A673 (cell line): ENCODE measurements around the gene SLC43A1. TPM values are rescaled to one million over a fixed set of nuclear protein-coding genes. Genes with fewer than 3 reads are reported as not detected.

Experiments used
- BruUV-seq: library from RNA; stranded (reverse); fragments of 400-500 nt; replicated peaks from 2 replicates; lab custom pipeline; 2021; lab: Mats Ljungman, UMichigan
- CTCF ChIA-PET: fragments of 300-600 bp; sonication (Branson Sonifier 250); formaldehyde crosslinking; loops from one replicate; lab custom pipeline; 2022; ENCODE audit warnings: antibody characterized with exemption; lab: Charles Lee
- POLR2A ChIA-PET: fragments of 300-600 bp; sonication (Branson Sonifier 250); formaldehyde crosslinking; loops from one replicate; lab custom pipeline; 2022; ENCODE audit warnings: antibody characterized with exemption; ENCODE audit not compliant: low non-redundant PET; lab: Charles Lee
- DNase-seq: peaks from one replicate; pipeline ENCODE4 v3.0.0-alpha.2; 2015; ENCODE audit warnings: low spot score
- H3K27ac ChIP-seq: fragments of 200-600 bp; sonication (generic); 2 replicates; pipeline ENCODE4 v1.5.1; 2016; ENCODE audit warnings: mixed run types, low read depth, mild to moderate bottlenecking, mixed read lengths, antibody characterized with exemption, low read length; ENCODE audit not compliant: poor library complexity, severe bottlenecking
- H3K27me3 ChIP-seq: fragments of 200-600 bp; sonication (generic); replicated peaks from 2 replicates; pipeline ENCODE4 v1.6.1; 2017; ENCODE audit warnings: mixed run types, low read depth, mild to moderate bottlenecking, mixed read lengths, antibody characterized with exemption, low read length; ENCODE audit not compliant: insufficient read depth, poor library complexity
- H3K36me3 ChIP-seq: fragments of 200-600 bp; sonication (generic); 2 replicates; pipeline ENCODE4 v1.6.1; 2016; ENCODE audit warnings: mixed run types, mild to moderate bottlenecking, mixed read lengths, antibody characterized with exemption, low read length; ENCODE audit not compliant: insufficient read depth, poor library complexity, severe bottlenecking
- H3K4me1 ChIP-seq: fragments of 200-600 bp; sonication (generic); 2 replicates; pipeline ENCODE4 v1.6.1; 2017; ENCODE audit warnings: mixed run types, mild to moderate bottlenecking, mixed read lengths, antibody characterized with exemption, low read length; ENCODE audit not compliant: insufficient read depth, poor library complexity, severe bottlenecking
- H3K4me3 ChIP-seq: fragments of 200-600 bp; sonication (generic); 2 replicates; pipeline ENCODE4 v1.5.1; 2016; ENCODE audit warnings: low read depth, mixed run types, mild to moderate bottlenecking, mixed read lengths, low read length; ENCODE audit not compliant: poor library complexity, severe bottlenecking
- H3K9me3 ChIP-seq: fragments of 200-600 bp; sonication (generic); 2 replicates; pipeline ENCODE4 v1.6.1; 2016; ENCODE audit warnings: mixed run types, low read depth, mild to moderate bottlenecking, mixed read lengths, antibody characterized with exemption, low read length; ENCODE audit not compliant: poor library complexity, severe bottlenecking
- EZH2 ChIP-seq: fragments of 200-600 bp; sonication (generic); IDR thresholded peaks from 2 replicates; pipeline ENCODE4 v1.6.1; 2017; ENCODE audit warnings: borderline replicate concordance, low read depth, mild to moderate bottlenecking, mixed read lengths, antibody characterized with exemption, low read length; ENCODE audit not compliant: poor library complexity, severe bottlenecking
- intact Hi-C: fragments of 100-400 bp; cut with micrococcal nuclease; formaldehyde crosslinking; loops from one replicate; pipeline ENCODE4 v1.10.0; 2022; ENCODE audit not compliant: unreplicated experiment
- total RNA-seq: library from RNA; stranded (reverse); gene quantifications from 2 replicates; pipeline ENCODE4 v1.2.3, GENCODE V29; 2021
- TF ChIP-seq, protein P1 (sequence below): fragments of 300-800, 200-600 bp; sonication (generic); conservative IDR thresholded peaks from 2 replicates; pipeline ENCODE4 v1.5.1; 2017; ENCODE audit warnings: low read depth, mild to moderate bottlenecking, antibody characterized with exemption, low read length, moderate library complexity, mixed read lengths

SLC43A1 gene
- total RNA-seq, 1 experiment from 2014 or later: 18.4 TPM

- Histone ChIP-seq H3K9me3 (no peaks in the 10 kb centered on the region), H3K27ac (no peak overlapping the region), H3K27me3 (peaks cover 4% of the 10 kb centered on the region), H3K4me1 (peaks cover 24% of the 10 kb centered on the region), H3K4me3 (no peak overlapping the region), H3K36me3 (no peaks in the 10 kb centered on the region)
- no peak for DNase-seq
- intact Hi-C loops: no loop called here
- CTCF ChIA-PET: interaction anchor here (1.4 kb wide), 1 partner anchor 17 kb away, joined by 3 read pairs; no protein-coding TSS in a partner anchor
- no peak for TF ChIP-seq EZH2
- TF ChIP-seq, protein P1, sequence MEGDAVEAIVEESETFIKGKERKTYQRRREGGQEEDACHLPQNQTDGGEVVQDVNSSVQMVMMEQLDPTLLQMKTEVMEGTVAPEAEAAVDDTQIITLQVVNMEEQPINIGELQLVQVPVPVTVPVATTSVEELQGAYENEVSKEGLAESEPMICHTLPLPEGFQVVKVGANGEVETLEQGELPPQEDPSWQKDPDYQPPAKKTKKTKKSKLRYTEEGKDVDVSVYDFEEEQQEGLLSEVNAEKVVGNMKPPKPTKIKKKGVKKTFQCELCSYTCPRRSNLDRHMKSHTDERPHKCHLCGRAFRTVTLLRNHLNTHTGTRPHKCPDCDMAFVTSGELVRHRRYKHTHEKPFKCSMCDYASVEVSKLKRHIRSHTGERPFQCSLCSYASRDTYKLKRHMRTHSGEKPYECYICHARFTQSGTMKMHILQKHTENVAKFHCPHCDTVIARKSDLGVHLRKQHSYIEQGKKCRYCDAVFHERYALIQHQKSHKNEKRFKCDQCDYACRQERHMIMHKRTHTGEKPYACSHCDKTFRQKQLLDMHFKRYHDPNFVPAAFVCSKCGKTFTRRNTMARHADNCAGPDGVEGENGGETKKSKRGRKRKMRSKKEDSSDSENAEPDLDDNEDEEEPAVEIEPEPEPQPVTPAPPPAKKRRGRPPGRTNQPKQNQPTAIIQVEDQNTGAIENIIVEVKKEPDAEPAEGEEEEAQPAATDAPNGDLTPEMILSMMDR: no peak
- BruUV-seq: no TSS peak
- POLR2A ChIA-PET: no interaction called here
Observed at GRCh38 chr11:57475191-57475590, 40.3 kb downstream of the SLC43A1 start.

DNA sequence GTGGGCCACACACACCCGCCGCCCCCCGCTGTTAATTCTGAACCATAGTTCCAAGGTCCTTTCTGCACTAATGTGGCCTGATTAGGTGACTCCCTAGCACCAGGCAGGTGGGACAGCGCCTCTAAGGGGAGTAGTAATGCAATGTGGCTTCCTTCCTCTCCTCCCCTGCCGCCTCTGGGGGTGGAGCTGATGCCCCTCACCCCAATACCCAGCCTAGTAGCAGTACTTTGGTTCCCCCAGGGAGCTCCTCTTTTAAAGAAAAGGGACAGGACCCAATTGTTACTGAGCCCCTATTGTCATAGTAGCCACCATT lies 40.7 kb downstream of the SLC43A1 start:
- Histone ChIP-seq H3K4me1 (peaks cover 24% of the 10 kb centered on the region), H3K27me3 (peaks cover 4% of the 10 kb centered on the region), H3K9me3 (no peaks in the 10 kb centered on the region), H3K36me3 (no peaks in the 10 kb centered on the region), H3K4me3 (no peak overlapping the region), H3K27ac (no peak overlapping the region)
- intact Hi-C loops: no loop called here
- ChIA-PET CTCF (interaction anchor here (1.4 kb wide), 1 partner anchor 16 kb away, joined by 3 read pairs; no protein-coding TSS in a partner anchor), POLR2A (no interaction called here)
- BruUV-seq: no TSS peak
- TF ChIP-seq EZH2: no peak
- TF ChIP-seq, protein P1: no peak
- DNase-seq: no peak

GRCh38 chr11:57474017-57474802 lies 41.3 kb downstream of the SLC43A1 start:
- no peak overlapping the region for H3K4me3 ChIP-seq
- no peak for TF ChIP-seq EZH2
- TF ChIP-seq, protein P1: no peak
- DNase-seq: no peak
- H3K9me3 ChIP-seq: no peaks in the 10 kb centered on the region
- peaks cover 4% of the 10 kb centered on the region for H3K27me3 ChIP-seq
- ChIA-PET CTCF (interaction anchor here (1.4 kb wide), 1 partner anchor 16 kb away, joined by 3 read pairs; no protein-coding TSS in a partner anchor), POLR2A (no interaction called here)
- no TSS peak for BruUV-seq
- H3K4me1 ChIP-seq: peaks cover 24% of the 10 kb centered on the region
- H3K36me3 ChIP-seq: no peaks in the 10 kb centered on the region
- H3K27ac ChIP-seq: no peak overlapping the region
- intact Hi-C loops: no loop called here
